HepG2 (cell line): ENCODE measurements around the gene MEF2D. TPM values are rescaled to one million over a fixed set of nuclear protein-coding genes. Genes with fewer than 3 reads are reported as not detected.

Experiments
- CAMTA2 ChIP-seq: sonication (generic); formaldehyde crosslinking; IDR thresholded peaks from 2 replicates; pipeline ENCODE4 v1.4.0; 2020; ENCODE audit warnings: mild to moderate bottlenecking, missing genetic modification reagents, borderline replicate concordance
- GATAD1 ChIP-seq: IDR thresholded peaks from 2 replicates; pipeline ENCODE4 v1.6.1; 2016; ENCODE audit warnings: missing genetic modification reagents, missing compliant biosample characterization
- KDM1A ChIP-seq: IDR thresholded peaks from 2 replicates; pipeline ENCODE4 v1.6.1; 2016; ENCODE audit warnings: missing compliant biosample characterization
- MBD4 ChIP-seq: IDR thresholded peaks from 2 replicates; pipeline ENCODE4 v1.6.1; 2012; ENCODE audit warnings: low read length, inconsistent platforms, borderline replicate concordance
- NAIF1 ChIP-seq: sonication (generic); formaldehyde crosslinking; IDR thresholded peaks from 2 replicates; pipeline ENCODE4 v1.5.0; 2020; ENCODE audit warnings: mild to moderate bottlenecking, missing genetic modification reagents, borderline replicate concordance
- POLR2AphosphoS2 ChIP-seq: IDR thresholded peaks from 2 replicates; pipeline ENCODE4 v1.6.1; 2011; ENCODE audit warnings: low read depth, low read length, improper control_type of control experiment
- RAD21 ChIP-seq: fragments of 450-650 bp; formaldehyde crosslinking; IDR thresholded peaks from 2 replicates; pipeline ENCODE4 v1.5.0; 2020; ENCODE audit warnings: mild to moderate bottlenecking
- TP53 ChIP-seq: sonication (generic); formaldehyde crosslinking; conservative IDR thresholded peaks from 2 replicates; pipeline ENCODE4 v1.4.0; 2020; ENCODE audit warnings: missing genetic modification reagents
- ZNF251 ChIP-seq: sonication (generic); formaldehyde crosslinking; IDR thresholded peaks from 2 replicates; pipeline ENCODE4 v1.9.0; 2021; ENCODE audit warnings: mild to moderate bottlenecking, missing genetic modification reagents
- ZNF619 ChIP-seq: sonication (generic); formaldehyde crosslinking; IDR thresholded peaks from 2 replicates; pipeline ENCODE4 v1.4.0; 2020; ENCODE audit warnings: mild to moderate bottlenecking, missing genetic modification reagents
- ZNF737 ChIP-seq: sonication (generic); formaldehyde crosslinking; IDR thresholded peaks from 2 replicates; pipeline ENCODE4 v1.5.0; 2020; ENCODE audit warnings: missing genetic modification reagents, mild to moderate bottlenecking, borderline replicate concordance
- polyA plus RNA-seq, 8 experiments: library from polyadenylated mRNA; depleted of rRNA in 3 of 8; stranded (reverse) in 7 of 8; unstranded in 1 of 8; fragments of >200 nt; fragmentation: Illumina TruSeq in 4 of 8; extraction: Trizol in 4 of 8; gene quantifications; 2 replicates each; pipeline versions ENCODE4 v1.2.1 to v1.2.3, GENCODE V29; 2011 to 2016; ENCODE audit warnings: low read depth in 4 of 8, missing spikeins in 1 of 8, mixed read lengths in 1 of 8; ENCODE audit not compliant: insufficient read depth in 1 of 8
- total RNA-seq, 5 experiments: library from RNA; depleted of rRNA; stranded (reverse); fragments of >200 nt; fragmentation: Illumina TruSeq; extraction: Trizol; gene quantifications; 2 replicates each; pipeline ENCODE4 v1.2.3, GENCODE V29; 2016; ENCODE audit warnings: low read depth in 1 of 5
- TF ChIP-seq, protein P1 (sequence below): sonication (generic); formaldehyde crosslinking; IDR thresholded peaks from 2 replicates; pipeline ENCODE4 v1.5.0; 2020; ENCODE audit warnings: mild to moderate bottlenecking, missing genetic modification reagents
- TF ChIP-seq, protein P2 (sequence below): sonication (generic); formaldehyde crosslinking; IDR thresholded peaks from 2 replicates; pipeline ENCODE4 v1.5.1; 2020; ENCODE audit warnings: missing genetic modification reagents, mild to moderate bottlenecking, borderline replicate concordance
- TF ChIP-seq, protein P3 (sequence below): sonication (generic); formaldehyde crosslinking; IDR thresholded peaks from 2 replicates; pipeline ENCODE4 v1.9.0; 2021; ENCODE audit warnings: missing genetic modification reagents, borderline replicate concordance
- TF ChIP-seq, protein P4 (sequence below): sonication (generic); formaldehyde crosslinking; IDR thresholded peaks from 2 replicates; pipeline ENCODE4 v1.8.0; 2022; ENCODE audit warnings: missing genetic modification reagents, mild to moderate bottlenecking, moderate library complexity, borderline replicate concordance
- TF ChIP-seq, protein P5 (sequence below): sonication (generic); formaldehyde crosslinking; IDR thresholded peaks from 2 replicates; pipeline ENCODE4 v1.4.0; 2020; ENCODE audit warnings: mild to moderate bottlenecking, missing genetic modification reagents

Gene MEF2D
- total and polyA plus RNA-seq, 2 of the 13 experiments (the other 11 are each of a cell fraction or from before 2014, with no cell fraction given): 1.6 to 3.9 TPM

DNA sequence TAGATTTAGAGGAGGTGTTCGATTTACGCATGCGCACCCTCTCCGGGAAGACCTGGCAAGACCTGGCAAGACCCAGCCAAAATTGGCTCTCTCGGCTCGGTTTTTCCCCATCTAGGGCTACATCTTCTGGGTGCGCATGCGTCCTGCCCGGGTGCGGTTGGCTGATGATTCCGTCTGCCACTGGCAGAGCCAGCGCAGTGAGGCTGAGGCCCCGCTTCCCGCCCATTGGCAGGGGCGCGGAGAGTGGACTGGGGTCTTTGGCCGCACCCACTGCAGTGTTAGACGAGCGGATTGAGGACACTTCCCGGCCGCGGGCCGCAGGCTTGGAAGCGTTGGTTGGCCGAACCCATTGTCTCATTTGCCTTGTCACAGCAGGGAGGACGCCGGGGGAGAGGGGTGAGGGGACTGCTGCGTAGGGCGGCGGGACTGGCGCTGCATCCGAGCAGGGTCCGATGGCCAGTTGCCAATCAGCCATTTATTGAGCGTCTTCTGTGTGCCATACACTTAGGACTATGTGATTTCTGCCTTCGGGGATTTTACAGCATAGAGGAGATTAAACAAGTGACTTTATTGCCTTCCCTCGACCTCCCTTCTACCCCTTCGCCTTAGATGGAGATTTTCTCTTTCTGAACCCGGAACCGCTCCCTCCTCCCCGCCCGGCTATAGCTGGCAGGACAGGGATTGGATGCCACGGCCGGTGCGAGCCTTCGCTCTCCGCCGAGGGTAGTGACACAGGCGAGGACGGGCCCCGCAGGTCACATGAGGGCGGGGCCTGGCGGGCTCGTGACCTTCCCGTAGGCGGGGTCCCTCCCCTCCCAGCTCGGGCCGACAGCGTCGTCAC lies 43.7 kb downstream of the MEF2D start (continued):
- TF ChIP-seq, protein P1, sequence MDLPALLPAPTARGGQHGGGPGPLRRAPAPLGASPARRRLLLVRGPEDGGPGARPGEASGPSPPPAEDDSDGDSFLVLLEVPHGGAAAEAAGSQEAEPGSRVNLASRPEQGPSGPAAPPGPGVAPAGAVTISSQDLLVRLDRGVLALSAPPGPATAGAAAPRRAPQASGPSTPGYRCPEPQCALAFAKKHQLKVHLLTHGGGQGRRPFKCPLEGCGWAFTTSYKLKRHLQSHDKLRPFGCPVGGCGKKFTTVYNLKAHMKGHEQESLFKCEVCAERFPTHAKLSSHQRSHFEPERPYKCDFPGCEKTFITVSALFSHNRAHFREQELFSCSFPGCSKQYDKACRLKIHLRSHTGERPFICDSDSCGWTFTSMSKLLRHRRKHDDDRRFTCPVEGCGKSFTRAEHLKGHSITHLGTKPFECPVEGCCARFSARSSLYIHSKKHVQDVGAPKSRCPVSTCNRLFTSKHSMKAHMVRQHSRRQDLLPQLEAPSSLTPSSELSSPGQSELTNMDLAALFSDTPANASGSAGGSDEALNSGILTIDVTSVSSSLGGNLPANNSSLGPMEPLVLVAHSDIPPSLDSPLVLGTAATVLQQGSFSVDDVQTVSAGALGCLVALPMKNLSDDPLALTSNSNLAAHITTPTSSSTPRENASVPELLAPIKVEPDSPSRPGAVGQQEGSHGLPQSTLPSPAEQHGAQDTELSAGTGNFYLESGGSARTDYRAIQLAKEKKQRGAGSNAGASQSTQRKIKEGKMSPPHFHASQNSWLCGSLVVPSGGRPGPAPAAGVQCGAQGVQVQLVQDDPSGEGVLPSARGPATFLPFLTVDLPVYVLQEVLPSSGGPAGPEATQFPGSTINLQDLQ (CRISPR knock-in tag): no peak
- no peak for TF ChIP-seq ZNF737
- TF ChIP-seq KDM1A (CRISPR knock-in tag): no peak
- TF ChIP-seq ZNF251 (CRISPR knock-in tag): 0 out of 2 replicates have a peak, but pooled peaks have one; percentile 15
- no peak for TF ChIP-seq NAIF1 (CRISPR knock-in tag)
- TF ChIP-seq MBD4: no peak
- TF ChIP-seq, protein P2, sequence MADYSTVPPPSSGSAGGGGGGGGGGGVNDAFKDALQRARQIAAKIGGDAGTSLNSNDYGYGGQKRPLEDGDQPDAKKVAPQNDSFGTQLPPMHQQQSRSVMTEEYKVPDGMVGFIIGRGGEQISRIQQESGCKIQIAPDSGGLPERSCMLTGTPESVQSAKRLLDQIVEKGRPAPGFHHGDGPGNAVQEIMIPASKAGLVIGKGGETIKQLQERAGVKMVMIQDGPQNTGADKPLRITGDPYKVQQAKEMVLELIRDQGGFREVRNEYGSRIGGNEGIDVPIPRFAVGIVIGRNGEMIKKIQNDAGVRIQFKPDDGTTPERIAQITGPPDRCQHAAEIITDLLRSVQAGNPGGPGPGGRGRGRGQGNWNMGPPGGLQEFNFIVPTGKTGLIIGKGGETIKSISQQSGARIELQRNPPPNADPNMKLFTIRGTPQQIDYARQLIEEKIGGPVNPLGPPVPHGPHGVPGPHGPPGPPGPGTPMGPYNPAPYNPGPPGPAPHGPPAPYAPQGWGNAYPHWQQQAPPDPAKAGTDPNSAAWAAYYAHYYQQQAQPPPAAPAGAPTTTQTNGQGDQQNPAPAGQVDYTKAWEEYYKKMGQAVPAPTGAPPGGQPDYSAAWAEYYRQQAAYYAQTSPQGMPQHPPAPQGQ (CRISPR knock-in tag): no peak
- no peak for TF ChIP-seq CAMTA2 (CRISPR knock-in tag)
- peak; percentile 12; the same call in 1 of the 2 replicates for TF ChIP-seq TP53
- TF ChIP-seq, protein P3, sequence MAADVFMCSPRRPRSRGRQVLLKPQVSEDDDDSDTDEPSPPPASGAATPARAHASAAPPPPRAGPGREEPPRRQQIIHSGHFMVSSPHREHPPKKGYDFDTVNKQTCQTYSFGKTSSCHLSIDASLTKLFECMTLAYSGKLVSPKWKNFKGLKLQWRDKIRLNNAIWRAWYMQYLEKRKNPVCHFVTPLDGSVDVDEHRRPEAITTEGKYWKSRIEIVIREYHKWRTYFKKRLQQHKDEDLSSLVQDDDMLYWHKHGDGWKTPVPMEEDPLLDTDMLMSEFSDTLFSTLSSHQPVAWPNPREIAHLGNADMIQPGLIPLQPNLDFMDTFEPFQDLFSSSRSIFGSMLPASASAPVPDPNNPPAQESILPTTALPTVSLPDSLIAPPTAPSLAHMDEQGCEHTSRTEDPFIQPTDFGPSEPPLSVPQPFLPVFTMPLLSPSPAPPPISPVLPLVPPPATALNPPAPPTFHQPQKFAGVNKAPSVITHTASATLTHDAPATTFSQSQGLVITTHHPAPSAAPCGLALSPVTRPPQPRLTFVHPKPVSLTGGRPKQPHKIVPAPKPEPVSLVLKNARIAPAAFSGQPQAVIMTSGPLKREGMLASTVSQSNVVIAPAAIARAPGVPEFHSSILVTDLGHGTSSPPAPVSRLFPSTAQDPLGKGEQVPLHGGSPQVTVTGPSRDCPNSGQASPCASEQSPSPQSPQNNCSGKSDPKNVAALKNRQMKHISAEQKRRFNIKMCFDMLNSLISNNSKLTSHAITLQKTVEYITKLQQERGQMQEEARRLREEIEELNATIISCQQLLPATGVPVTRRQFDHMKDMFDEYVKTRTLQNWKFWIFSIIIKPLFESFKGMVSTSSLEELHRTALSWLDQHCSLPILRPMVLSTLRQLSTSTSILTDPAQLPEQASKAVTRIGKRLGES (CRISPR knock-in tag): 0 out of 2 replicates have a peak, but pooled peaks have one; percentile 33
- TF ChIP-seq, protein P4, sequence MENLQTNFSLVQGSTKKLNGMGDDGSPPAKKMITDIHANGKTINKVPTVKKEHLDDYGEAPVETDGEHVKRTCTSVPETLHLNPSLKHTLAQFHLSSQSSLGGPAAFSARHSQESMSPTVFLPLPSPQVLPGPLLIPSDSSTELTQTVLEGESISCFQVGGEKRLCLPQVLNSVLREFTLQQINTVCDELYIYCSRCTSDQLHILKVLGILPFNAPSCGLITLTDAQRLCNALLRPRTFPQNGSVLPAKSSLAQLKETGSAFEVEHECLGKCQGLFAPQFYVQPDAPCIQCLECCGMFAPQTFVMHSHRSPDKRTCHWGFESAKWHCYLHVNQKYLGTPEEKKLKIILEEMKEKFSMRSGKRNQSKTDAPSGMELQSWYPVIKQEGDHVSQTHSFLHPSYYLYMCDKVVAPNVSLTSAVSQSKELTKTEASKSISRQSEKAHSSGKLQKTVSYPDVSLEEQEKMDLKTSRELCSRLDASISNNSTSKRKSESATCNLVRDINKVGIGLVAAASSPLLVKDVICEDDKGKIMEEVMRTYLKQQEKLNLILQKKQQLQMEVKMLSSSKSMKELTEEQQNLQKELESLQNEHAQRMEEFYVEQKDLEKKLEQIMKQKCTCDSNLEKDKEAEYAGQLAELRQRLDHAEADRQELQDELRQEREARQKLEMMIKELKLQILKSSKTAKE (CRISPR knock-in tag): no peak
- TF ChIP-seq ZNF619 (CRISPR knock-in tag): 0 out of 2 replicates have a peak, but pooled peaks have one; percentile 19
- peak; percentile 65; the same call in 1 of the 2 replicates for TF ChIP-seq GATAD1
- TF ChIP-seq POLR2AphosphoS2: no peak; the same call in 1 of the 2 replicates
- TF ChIP-seq, protein P5, sequence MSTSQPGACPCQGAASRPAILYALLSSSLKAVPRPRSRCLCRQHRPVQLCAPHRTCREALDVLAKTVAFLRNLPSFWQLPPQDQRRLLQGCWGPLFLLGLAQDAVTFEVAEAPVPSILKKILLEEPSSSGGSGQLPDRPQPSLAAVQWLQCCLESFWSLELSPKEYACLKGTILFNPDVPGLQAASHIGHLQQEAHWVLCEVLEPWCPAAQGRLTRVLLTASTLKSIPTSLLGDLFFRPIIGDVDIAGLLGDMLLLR (CRISPR knock-in tag): no peak
- TF ChIP-seq RAD21 (CRISPR knock-in tag): peak; percentile 3; the same call in 1 of the 2 replicates
